GM12892 (cell line): ENCODE data around the gene LGALS12.

ENCODE experiments used
- POLR2A ChIP-seq: IDR thresholded peaks from 2 replicates; pipeline ENCODE4 v1.6.1; 2011; ENCODE audit warnings: low read depth, low read length, control low read depth
- POLR2AphosphoS5 ChIP-seq: IDR thresholded peaks from 2 replicates; pipeline ENCODE4 v1.6.1; 2011; ENCODE audit warnings: low read depth, low read length, control low read depth

- TF ChIP-seq POLR2A (no peak), POLR2AphosphoS5 (no peak)
These were observed 4.6 kb downstream of the LGALS12 start for GRCh38 chr11:63510360-63511047.
